Measurements from ENCODE around the gene NAA20.

- TF ChIP-seq CTCF (conservative IDR thresholded peaks at IDR 0.05; ENCODE audit: low read depth, low read length) (no peak), EZH2 (IDR thresholded peaks at IDR 0.05; ENCODE audit: borderline replicate concordance, low read depth, low read length, poor library complexity, severe bottlenecking) (no peak)
Measured at GRCh38 chr20:19990850-19991249, 26.3 kb upstream of the NAA20 start.
